Prostate gland (tissue), 2 donors: ENCODE results near the gene KDM4B. TPM values are rescaled to one million over a fixed set of nuclear protein-coding genes. Genes with fewer than 3 reads are reported as not detected.

Experiments
- DNase-seq: peaks from one replicate; pipeline ENCODE4 v3.0.0-alpha.2; 2019; ENCODE audit warnings: low spot score
- H3K27ac ChIP-seq, 2 donors: fragments of 200-600 bp; sonication (generic); 2 replicates each; pipeline ENCODE4 v1.5.1; 2017 to 2019
- H3K27me3 ChIP-seq: fragments of 200-600 bp; sonication (generic); replicated peaks from 2 replicates; pipeline ENCODE4 v1.5.1; 2019; ENCODE audit not compliant: insufficient read depth
- H3K36me3 ChIP-seq, 2 donors: fragments of 200-600 bp; sonication (generic); 1 replicate in 1 of 2; 2 replicates in 1 of 2; pipeline versions ENCODE4 v1.5.1 to v1.8.1; 2017 to 2019
- H3K4me1 ChIP-seq: fragments of 200-600 bp; sonication (generic); replicated peaks from 2 replicates; pipeline ENCODE4 v1.5.1; 2019
- H3K4me3 ChIP-seq, 2 donors: fragments of 200-600 bp; sonication (generic); 2 replicates each; pipeline ENCODE4 v1.5.1; 2017 to 2019
- H3K9me3 ChIP-seq: fragments of 200-600 bp; sonication (generic); 2 replicates; pipeline ENCODE4 v1.5.1; 2017
- POLR2A ChIP-seq: fragments of 450-650 bp; IDR thresholded peaks from one replicate; pipeline ENCODE4 v1.6.1; 2016; ENCODE audit warnings: antibody characterized with exemption, mild to moderate bottlenecking
- POLR2AphosphoS5 ChIP-seq: sonication (generic); formaldehyde crosslinking; IDR thresholded peaks from one replicate; pipeline ENCODE4 v1.6.1; 2017; ENCODE audit warnings: antibody characterized with exemption
- WGBS: methylation state at CpG from one replicate; pipeline ENCODE4 v1.1.5; 2018; 5-methylcytosine and 5-hydroxymethylcytosine counted together
- intact Hi-C: fragments of 100-400 bp; cut with DNase I; formaldehyde crosslinking; loops from one replicate; pipeline ENCODE4 v1.14.2; 2022
- total RNA-seq, 2 donors: library from RNA; depleted of rRNA; stranded (reverse); fragments of >200 nt; gene quantifications; one replicate each; pipeline ENCODE4 v1.1.0, GENCODE V29; 2016
- TF ChIP-seq, protein P1 (sequence below), 4 experiments: fragments of 200-600 bp in 2 of 4; fragments of 450-650 bp in 2 of 4; sonication (generic) in 2 of 4; IDR thresholded peaks; 1 replicate in 3 of 4; 2 replicates in 1 of 4; pipeline ENCODE4 v1.5.1; 2016 to 2019; ENCODE audit warnings: antibody characterized with exemption in 4 of 4, mild to moderate bottlenecking in 2 of 4, moderate library complexity in 2 of 4

Gene KDM4B
- total RNA-seq, 2 donors from 2014 or later: 74.6 to 136 TPM

DNA sequence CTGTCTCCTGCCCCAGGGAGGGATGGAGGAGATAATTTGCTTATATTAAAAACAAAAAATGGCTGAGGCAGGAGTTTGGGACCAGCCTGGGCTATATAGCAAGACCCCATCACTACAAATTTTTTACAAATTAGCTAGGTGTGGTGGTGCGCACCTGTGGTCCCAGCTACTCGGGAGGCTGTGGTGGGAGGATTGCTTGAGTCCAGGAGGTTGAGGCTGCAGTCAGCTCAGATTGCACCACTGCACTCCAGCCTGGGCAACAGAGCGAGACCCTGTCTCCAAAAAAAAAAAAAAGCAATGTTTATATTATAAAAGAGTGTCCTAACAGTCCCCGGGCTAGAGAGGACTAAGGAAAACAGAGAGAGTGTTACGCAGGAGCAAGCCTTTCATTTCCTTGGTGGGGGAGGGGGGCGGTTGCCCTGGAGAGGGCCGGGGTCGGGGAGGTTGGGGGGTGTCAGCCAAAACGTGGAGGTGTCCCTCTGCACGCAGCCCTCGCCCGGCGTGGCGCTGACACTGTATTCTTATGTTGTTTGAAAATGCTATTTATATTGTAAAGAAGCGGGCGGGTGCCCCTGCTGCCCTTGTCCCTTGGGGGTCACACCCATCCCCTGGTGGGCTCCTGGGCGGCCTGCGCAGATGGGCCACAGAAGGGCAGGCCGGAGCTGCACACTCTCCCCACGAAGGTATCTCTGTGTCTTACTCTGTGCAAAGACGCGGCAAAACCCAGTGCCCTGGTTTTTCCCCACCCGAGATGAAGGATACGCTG lies 184.0 kb downstream of the KDM4B start:
- Histone ChIP-seq H3K27me3 (no peaks in the 10 kb centered on the region), H3K36me3 (no peaks in the 10 kb centered on the region), H3K4me3 (no peak overlapping the region), H3K27ac (no peak overlapping the region), H3K4me1 (peaks cover 2% of the 10 kb centered on the region), H3K9me3 (no peaks in the 10 kb centered on the region)
- TF ChIP-seq POLR2AphosphoS5 (no peak), POLR2A (no peak)
- TF ChIP-seq, protein P1, sequence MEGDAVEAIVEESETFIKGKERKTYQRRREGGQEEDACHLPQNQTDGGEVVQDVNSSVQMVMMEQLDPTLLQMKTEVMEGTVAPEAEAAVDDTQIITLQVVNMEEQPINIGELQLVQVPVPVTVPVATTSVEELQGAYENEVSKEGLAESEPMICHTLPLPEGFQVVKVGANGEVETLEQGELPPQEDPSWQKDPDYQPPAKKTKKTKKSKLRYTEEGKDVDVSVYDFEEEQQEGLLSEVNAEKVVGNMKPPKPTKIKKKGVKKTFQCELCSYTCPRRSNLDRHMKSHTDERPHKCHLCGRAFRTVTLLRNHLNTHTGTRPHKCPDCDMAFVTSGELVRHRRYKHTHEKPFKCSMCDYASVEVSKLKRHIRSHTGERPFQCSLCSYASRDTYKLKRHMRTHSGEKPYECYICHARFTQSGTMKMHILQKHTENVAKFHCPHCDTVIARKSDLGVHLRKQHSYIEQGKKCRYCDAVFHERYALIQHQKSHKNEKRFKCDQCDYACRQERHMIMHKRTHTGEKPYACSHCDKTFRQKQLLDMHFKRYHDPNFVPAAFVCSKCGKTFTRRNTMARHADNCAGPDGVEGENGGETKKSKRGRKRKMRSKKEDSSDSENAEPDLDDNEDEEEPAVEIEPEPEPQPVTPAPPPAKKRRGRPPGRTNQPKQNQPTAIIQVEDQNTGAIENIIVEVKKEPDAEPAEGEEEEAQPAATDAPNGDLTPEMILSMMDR (IDR thresholded peaks at IDR 0.05): no peak
- intact Hi-C loops: no loop called here
- WGBS: 91% methylated on average over 24 of the region's 24 CpGs
- DNase-seq: no peak

DNA sequence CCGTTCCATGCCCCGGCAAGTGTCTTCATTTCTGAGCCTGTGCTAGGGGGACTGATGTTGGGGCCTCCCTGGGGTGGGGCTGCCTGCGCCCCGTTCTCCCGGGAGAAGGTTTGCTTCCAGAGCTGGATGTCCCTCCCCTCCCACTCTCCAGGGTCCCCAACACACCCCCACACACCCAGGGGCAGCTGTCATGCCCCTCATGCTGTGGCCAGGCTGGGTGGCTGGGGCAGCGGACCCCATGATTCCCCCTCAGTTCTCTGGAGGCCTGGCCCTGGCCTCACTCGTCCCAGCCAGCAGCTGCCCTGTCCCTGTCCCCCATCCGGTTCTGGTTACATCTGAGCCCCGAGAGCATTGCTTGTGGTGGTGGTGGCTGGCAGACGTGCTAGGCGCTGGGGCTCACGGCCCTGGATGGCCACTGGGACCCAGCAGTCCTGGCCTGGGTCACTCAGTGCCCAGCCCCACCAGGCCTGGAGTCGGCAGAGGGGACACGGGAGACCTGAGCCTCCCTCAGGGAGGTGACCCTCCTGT lies 184.8 kb downstream of the KDM4B start:
- no peaks in the 10 kb centered on the region for H3K36me3 ChIP-seq
- no peak overlapping the region for H3K4me3 ChIP-seq
- H3K27me3 ChIP-seq: no peaks in the 10 kb centered on the region
- no peak for TF ChIP-seq POLR2AphosphoS5
- no peak for TF ChIP-seq POLR2A
- TF ChIP-seq, protein P1 (IDR thresholded peaks at IDR 0.05): no peak
- 91% methylated on average over 14 of the region's 14 CpGs for WGBS
- no peak overlapping the region for H3K27ac ChIP-seq
- no peak for DNase-seq
- peaks cover 2% of the 10 kb centered on the region for H3K4me1 ChIP-seq
- H3K9me3 ChIP-seq: no peaks in the 10 kb centered on the region
- intact Hi-C loops: no loop called here

DNA sequence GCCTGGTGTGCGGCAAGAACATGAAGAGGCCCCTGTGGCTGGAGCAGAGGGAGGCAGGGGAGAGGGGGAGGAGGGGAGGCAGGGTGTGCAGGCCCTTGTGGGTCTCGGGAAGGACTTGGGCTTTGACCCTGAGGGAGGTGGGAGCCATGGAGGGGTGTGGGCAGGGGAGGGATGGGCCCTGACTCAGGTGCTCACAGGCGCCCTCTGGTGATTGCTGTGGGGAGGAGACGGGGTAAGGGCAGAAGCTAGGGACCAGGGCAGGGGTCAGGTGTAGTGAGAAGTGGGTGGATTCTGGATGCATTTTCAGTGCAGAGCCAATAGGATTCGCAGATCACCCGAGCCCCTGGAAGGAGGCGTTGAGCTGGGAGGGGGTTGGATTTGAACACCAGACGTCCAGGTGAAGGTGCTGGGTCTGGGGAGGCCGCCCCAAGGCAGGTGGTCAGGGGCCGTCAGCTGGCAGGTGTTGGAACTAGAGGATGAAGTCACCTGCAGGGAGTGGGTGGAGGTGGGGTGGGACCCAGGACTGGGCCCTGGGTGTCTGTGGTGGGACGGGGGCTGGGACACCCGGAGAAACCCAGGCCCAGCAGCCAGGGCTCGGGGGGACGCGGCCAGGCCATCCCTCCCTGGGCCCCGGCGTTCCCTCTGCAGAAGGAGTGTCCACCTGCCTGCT lies 185.4 kb downstream of the KDM4B start:
- Histone ChIP-seq H3K9me3 (no peaks in the 10 kb centered on the region), H3K4me1 (peaks cover 2% of the 10 kb centered on the region), H3K27ac (no peak overlapping the region), H3K27me3 (no peaks in the 10 kb centered on the region), H3K36me3 (no peaks in the 10 kb centered on the region), H3K4me3 (no peak overlapping the region)
- TF ChIP-seq, protein P1 (IDR thresholded peaks at IDR 0.05): peak in 3 of 4 experiments; percentile 9 to 37 (median 13)
- no peak for TF ChIP-seq POLR2AphosphoS5
- intact Hi-C loops: no loop called here
- DNase-seq: no peak
- whole genome bisulfite sequencing: 83% methylated on average over 15 of the region's 17 CpGs

DNA sequence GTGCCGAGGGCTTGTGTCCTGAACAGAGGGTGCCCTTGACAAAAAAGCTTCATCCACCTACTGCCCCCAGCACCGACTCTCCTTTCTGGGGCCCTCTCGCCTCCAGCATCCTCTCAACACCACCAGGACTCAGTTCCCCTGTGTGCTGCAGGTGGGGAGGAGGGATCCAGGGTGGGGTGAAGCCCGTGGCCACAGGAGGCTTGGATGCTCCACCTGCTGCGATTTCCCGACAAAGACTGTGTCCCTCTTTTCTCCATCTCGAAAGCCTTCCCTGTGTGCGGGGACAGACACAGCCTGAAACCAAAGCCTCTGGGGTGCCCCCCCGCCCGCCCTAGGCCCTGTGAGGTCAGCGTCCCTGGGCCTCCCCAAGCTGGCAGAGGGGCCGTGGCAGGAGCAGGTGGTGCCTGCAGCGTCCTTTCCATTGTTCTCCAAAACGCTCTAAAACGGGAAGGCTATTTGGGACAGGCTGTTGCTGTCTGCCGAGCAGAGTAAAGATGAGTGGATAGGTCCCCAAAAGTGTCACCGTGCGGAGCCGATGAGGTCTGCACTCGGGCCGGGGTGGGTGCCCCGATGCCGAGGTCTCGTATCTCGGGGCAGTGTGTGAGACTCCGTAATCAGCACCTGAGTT lies 186.0 kb downstream of the KDM4B start:
- H3K27ac ChIP-seq: no peak overlapping the region
- no peaks in the 10 kb centered on the region for H3K36me3 ChIP-seq
- TF ChIP-seq POLR2A (no peak), POLR2AphosphoS5 (no peak)
- TF ChIP-seq, protein P1 (IDR thresholded peaks at IDR 0.05): no peak
- no peak overlapping the region for H3K4me3 ChIP-seq
- H3K27me3 ChIP-seq: no peaks in the 10 kb centered on the region
- H3K4me1 ChIP-seq: peaks cover 2% of the 10 kb centered on the region
- intact Hi-C loops: no loop called here
- no peaks in the 10 kb centered on the region for H3K9me3 ChIP-seq
- WGBS: 87% methylated on average over 26 of the region's 26 CpGs
- no peak for DNase-seq
